Umbilical cord (tissue), 2 donors: ENCODE results near the gene FOXRED1. TPM values are rescaled to one million over a fixed set of nuclear protein-coding genes. Genes with fewer than 3 reads are reported as not detected.

ENCODE experiments used
- DNase-seq: peaks from one replicate; pipeline ENCODE4 v3.0.0-alpha.2; 2015; ENCODE audit warnings: low spot score
- total RNA-seq: library from RNA; depleted of rRNA; stranded (reverse); fragments of >200 nt; gene quantifications from one replicate; pipeline ENCODE4 v1.2.3, GENCODE V29; 2014; ENCODE audit warnings: low replicate concordance; ENCODE audit not compliant: insufficient read depth

Gene FOXRED1
- total RNA-seq, 1 donor from 2014 or later, result 7.7 TPM

DNA sequence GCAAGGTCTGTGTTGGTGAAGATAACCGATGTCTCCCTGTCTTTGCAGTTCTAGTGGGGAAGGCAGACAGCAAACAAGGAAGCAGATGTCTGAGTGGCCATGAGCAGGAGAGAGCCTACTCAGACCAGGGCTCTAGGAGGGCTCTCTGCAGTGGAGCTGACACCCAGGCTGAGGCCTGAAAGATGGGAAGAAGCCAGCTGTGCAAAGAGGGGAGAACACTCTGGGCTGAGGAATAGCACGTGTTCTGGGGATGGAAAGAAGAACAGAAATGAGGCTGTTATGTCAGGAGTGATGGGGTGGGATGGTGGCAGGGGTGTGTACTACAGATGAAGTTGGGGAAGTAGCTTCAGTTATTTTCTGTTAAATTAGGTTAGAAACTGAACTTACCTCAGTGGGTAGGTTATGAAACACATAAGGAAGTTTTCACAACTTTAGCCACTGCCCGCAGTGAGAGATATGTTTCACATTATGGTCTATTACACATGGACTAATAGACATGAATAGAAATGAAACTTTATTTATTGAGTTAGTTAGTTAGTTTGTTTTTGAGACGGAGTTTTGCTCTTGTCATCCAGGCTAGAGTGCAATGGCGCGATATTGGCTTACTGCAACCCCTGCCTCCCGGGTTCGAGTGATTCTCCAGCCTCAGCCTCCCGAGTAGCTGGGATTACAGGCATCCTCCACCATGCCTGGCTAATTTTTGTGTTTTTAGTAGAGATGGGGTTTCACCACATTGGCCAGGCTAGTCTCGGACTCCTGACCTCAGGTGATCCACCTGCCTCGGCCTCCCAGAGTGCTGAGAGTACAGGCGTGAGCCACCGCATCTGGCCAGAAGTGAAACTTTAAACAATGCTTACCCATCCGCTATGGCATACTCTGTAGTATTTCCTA lies 42.7 kb downstream of the FOXRED1 start:
- DNase-seq, result no peak

DNA sequence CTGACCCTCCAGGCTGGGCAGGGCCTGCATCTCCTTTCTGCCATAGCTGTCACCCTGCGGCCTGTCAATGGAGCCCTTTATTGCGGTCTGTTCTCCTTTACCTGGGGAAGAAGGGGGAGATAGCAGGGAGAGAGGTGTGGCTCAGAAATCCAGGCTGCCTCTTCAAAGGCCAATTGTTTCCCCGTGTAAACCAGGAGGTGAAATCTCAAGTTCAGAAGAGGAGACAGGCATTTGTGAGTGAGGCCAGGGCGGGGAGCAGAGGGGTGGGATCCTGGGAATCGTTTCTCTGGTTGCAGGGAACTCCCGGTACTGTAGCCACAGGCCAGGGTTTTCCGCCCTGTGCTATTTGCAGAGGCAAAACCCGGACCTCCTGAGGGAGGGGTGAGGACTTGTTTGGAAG lies 44.0 kb downstream of the FOXRED1 start:
- no peak for DNase-seq

DNA sequence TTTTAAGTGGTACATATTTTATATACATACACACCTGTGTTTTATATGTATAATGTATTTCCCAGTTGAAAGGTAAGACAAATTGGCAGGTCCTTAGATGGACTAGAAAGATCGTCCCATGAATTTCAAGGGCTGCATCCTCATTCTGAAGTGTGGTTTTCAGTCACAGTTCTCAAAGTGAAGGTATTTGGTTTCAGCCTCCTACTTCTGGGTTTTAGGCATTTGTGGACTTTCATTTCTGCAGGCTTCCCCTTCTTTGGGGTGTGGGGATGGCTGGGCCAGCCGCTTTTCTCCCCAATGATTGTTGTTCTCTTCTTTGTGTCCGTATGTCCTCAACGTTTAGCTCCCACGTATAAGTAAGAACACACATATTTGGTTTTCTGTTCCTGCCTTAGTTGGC lies 44.9 kb downstream of the FOXRED1 start:
- DNase-seq, result no peak

DNA sequence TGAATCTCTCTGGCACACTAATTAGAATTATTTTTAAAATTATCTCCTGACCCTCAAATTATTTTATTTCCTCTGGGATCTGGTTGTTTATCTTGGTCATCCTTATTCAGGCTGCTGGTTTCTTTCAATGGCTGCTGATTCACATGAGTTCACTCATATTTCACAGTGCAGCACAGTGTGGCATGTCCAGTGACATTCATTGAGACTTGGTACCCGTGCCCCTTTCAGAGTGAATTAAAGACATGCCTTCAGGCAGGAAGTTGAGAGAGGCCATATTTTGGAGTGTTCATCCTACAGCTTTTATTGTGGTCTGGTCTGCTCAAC lies 48.4 kb downstream of the FOXRED1 start:
- DNase-seq, result no peak

DNA sequence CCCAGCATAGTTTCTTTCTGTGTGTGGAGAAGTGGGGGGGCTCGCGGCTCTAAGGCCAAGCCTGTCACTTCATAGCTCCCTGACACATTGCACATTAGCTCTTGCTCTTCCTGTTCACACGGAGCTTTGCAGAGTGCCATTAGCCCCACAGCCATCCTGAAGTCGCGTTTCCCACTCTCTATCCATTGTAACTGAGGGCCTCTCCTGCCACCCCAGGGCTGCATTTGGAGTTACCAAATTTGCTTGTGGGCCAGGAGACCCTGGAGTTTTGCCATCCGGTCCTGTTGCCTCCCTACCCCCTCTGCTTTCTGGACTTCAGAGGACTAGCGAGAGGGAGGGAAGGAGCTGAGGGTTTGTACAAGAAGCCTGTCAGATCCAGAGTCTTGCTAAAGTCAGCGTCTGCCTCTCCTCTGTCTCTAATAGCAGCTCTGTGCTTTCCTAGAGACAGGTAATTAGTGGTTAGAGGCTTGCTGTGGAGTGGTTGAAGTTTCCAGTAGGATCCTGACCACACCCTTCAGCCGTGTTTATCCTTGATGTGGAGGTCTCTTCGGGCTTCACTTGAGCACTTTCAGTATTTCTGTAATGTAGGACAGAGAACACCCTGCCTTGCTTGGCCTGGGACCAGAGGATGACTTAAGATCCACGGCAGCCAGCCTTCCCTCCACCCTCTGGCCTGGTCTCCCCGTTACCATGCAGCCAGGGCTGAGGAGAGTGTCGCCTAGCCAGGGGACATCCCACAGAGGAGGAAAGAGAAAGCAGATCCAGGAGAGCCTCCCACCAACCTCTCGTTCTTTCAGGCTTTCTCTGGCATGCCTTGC lies 49.0 kb downstream of the FOXRED1 start:
- DNase-seq, result peak; percentile 96

DNA sequence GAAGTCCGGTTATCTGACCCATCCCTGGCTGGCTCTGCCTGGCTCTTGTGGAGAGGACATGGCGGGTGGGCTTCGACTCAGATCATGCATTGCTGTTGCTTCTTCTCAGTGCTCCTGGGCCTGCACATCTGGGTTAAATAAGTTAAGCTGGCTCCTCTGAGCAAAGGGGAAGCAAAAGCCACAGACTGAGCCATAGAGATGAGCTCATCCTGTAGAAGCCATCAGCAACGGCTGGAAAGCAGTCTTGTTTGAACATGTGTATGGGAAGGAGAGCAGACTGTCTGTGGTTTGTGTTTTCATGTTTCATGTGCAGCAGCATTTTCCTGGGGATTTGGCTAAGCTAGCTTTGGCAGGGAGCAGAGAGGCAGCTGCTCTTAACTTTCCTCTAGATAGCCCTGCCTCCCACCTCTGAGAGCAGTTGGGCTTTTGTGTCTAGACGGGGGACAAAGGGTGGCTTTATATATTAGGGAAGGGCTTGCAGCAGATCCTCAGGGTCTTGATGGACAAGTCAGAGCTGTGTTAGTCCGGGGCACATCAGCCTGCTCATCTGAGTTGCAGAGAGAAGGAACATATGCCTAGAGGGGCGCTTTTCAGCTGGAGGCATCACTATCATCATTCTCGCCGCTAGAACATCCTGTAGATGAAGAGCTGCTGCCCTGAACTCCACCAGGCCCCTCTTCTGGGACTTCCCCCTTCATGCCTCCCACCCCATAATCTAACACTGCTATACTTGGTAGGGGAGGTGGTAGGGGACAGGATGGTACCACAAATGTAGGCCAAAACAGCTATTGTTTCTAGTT lies 49.8 kb downstream of the FOXRED1 start:
- DNase-seq, result peak; percentile 99

DNA sequence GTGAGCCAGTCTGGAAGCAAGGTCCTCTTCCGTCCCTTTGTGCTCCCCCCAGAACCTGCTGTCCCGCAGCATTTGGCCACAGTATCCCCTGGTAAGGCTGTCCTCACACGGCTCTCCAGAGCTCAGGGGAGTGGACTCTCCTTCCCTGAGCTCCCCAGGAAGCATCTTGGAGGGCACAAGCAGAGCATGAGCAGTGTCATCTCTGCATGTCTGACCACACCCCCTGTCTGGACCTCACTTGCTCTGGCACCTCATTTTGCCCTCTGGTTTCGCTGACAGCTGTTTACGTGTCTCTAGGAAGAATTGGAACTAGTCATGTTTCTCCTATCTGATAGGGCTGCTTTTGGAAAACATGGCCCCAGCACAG lies 50.4 kb downstream of the FOXRED1 start:
- no peak for DNase-seq

DNA sequence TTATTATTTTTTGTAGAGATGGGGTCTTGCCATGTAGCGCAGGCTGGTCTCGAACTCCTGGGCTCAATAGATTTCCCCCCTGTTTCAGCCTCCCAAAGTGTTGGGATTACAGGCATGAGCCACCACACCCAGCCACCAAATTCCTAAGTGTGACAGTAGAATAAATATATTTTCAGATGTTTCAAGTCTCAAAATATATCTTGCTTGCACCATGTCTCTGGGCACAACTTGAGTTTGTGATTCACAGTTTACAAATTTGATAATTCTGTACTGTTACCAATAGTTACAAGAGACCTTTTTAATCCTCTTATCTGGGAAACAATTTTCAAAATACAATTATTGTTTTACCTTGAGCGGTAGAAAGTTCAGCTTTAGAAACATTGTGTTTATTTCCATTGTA lies 54.0 kb downstream of the FOXRED1 start:
- no peak for DNase-seq

DNA sequence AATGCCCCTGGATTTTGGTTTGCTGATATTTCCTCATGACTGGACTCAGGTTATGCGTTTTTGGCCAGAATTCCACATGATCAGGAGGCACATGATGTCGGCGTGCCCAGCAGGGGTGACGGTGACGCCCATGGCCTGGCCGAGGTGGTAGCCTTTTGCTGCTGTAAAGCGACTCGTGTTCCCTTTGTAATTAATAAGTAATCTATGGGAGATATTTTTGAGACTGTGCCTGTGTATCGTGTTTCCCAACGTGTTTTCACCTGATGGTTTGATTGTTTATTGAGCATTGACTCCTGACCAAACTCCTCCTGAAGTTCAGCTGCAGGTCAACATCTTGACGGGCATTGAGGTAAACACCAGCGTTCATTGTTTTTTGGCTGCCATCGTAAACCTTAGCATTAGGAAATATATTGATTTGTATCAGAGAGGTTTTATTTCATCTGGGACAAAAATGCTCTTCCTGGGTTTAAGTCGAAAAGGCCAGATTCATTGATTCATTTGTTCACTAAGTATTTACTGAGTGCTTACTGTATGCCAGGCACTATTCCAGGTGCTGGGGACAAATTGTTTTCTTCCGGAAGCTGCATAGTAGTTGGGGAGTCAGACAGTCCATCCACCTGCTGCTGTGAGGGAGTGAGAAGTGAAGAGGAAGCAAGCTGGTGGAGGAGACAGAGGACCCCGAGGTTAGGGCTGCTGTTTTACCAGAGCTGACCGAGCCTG lies 58.5 kb downstream of the FOXRED1 start:
- DNase-seq, result no peak

Other genes starting within 250 kb of the FOXRED1 start
- 50.3 TPM for gene CDON, start 206.3 kb upstream of the FOXRED1 start, total RNA-seq
- 26.7 TPM for gene RPUSD4, start 57.5 kb upstream of the FOXRED1 start, total RNA-seq
- gene FAM118B, start 57.4 kb upstream of the FOXRED1 start, total RNA-seq, result 42.9 TPM
- gene SRPRA, start 259 bp upstream of the FOXRED1 start, total RNA-seq, result 32.0 TPM
- 6.3 TPM for gene TIRAP, start 13.9 kb downstream of the FOXRED1 start, total RNA-seq
- gene DCPS, start 34.9 kb downstream of the FOXRED1 start, total RNA-seq, result 7.7 TPM
- 30.1 TPM for gene ST3GAL4, start 86.5 kb downstream of the FOXRED1 start, total RNA-seq